ENCODE data around the gene CCDC187.

The CCDC187 gene

DNA sequence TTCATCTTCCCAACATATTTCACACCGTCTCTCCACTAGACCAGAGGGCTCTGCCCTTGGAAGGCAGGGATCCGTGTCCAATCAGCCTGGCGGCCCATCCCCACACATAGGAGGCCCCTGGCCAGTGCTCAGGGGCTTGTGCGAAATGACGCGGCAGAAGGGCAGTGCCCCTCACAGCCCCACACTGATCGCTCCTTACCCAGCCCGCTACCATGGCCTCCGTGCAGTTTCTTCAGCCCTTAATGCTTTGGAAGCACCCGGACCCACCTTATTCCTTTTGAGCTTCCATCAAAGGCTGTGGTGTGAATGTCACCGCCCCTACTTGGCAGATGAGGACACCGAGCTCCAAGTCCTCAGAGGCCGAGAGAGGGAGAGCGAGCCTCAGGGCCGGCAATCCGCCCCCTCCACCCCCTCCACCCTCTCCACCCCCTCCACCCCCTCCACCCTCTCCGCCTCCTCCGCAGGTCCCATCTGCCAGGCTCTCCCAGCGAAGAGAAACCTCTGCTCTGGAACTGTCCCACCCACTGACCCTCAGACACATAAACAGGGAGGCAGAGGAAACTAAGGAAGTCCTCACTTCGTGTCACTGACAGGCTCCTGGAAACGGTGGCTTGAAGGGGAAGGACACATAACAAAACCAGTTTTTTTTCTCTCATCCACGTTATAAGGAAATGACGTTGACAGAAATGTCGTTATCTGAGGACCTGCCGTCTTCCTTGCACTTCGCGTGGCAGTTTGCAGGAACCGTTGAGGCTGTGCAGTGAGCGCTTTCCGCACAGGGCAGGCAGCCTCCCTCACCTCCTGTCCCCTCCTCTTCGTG is 72.2 kb downstream of the CCDC187 start:
- DNase-seq (ENCODE audit: low read depth) = no peak
- H3K4me3 ChIP-seq (ENCODE audit: low read depth, low read length) = no peak overlapping the region
- TF ChIP-seq, protein P1, sequence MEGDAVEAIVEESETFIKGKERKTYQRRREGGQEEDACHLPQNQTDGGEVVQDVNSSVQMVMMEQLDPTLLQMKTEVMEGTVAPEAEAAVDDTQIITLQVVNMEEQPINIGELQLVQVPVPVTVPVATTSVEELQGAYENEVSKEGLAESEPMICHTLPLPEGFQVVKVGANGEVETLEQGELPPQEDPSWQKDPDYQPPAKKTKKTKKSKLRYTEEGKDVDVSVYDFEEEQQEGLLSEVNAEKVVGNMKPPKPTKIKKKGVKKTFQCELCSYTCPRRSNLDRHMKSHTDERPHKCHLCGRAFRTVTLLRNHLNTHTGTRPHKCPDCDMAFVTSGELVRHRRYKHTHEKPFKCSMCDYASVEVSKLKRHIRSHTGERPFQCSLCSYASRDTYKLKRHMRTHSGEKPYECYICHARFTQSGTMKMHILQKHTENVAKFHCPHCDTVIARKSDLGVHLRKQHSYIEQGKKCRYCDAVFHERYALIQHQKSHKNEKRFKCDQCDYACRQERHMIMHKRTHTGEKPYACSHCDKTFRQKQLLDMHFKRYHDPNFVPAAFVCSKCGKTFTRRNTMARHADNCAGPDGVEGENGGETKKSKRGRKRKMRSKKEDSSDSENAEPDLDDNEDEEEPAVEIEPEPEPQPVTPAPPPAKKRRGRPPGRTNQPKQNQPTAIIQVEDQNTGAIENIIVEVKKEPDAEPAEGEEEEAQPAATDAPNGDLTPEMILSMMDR (IDR thresholded peaks at IDR 0.05; ENCODE audit: insufficient read depth, low read depth, low read length, missing control alignments) = no peak

DNA sequence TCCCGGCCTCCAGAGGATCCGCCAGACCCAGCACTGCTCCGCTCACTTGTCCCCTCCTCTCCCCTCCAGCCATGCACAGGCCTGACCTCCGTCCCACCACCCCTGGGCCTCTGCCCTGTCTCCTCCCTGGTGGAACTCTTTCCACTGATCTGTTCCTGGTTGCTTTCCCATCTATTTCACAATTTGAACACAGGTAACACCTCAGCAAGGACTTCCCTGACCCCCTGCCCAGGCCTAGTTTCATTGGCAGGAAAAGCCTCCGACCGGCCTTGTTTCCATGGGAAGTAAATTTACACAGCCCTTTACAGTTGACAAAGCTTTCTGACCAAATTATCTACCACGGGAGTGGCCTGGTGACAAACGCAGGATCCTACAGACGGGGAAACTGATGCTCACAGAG is 73.1 kb downstream of the CCDC187 start:
- DNase-seq (ENCODE audit: low read depth) = no peak
- TF ChIP-seq, protein P1 (IDR thresholded peaks at IDR 0.05; ENCODE audit: insufficient read depth, low read depth, low read length, missing control alignments) = no peak
- H3K4me3 ChIP-seq (ENCODE audit: low read depth, low read length) = no peak overlapping the region

DNA sequence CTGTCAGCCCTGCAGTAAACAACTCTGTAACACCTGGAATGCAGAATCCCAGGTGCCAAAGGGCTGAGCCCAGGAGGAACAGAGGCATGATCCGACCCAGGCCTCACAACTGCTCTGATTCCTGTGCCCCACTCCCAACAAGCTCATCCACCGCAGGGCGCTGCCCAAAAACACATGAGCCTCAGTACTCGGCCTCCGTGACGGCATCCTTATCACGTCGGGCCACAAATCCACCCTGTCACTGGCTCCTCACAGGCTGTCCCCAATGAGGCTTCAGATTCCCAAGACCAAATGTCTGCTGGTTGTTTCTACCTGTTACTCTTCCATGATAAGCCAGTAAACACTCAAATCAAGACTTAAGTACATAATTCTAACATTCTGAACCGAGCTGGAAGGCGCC is 73.5 kb downstream of the CCDC187 start:
- DNase-seq (ENCODE audit: low read depth) = no peak
- TF ChIP-seq, protein P1 (IDR thresholded peaks at IDR 0.05; ENCODE audit: insufficient read depth, low read depth, low read length, missing control alignments) = no peak
- no peak overlapping the region for H3K4me3 ChIP-seq (ENCODE audit: low read depth, low read length)

DNA sequence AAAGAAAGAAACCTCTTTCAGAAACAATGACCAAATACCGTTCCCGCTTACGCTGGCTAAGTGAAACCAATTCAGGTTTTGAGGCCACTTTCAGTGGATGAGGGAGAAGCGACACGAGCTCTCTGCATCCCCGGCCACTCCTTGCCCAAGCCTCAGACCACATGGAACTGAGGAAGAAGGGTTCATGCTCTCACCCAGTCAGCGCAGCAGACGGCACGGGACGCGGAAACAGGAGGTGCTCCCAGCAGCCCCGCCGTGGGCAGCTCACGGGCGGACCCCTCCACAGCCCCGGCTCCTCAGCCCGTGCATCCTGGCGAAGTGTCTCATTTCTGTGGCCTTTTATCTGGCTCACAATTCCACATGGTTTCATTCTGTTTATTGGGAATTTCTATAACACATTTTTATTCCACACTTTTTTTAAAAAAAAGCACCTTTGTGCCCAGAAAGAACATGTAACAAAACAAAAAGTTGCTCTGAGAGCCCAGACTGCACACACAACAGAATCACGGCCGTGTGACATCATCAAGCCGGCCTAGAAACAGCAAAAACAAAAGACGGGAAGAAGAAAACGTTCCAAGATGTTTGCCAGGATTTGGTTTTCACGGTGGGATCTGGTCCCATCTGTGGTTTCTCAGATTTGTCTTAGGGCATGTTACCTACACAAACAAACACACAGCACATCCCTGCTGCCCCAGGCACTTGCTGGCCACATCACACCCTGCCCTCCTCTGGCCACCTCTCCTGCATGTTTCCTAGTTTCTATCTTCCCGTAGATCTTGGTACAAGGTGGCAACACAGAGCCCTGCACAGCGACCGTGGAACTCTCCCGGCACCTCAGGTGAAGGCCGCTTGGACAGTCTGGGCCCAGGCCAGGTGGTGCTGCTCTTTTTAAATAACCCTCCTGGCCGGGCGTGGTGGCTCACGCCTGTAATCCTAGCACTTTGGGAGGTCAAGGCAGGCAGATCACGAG is 74.5 kb downstream of the CCDC187 start:
- no peak for DNase-seq (ENCODE audit: low read depth)
- TF ChIP-seq, protein P1 (IDR thresholded peaks at IDR 0.05; ENCODE audit: insufficient read depth, low read depth, low read length, missing control alignments) = no peak
- H3K4me3 ChIP-seq (ENCODE audit: low read depth, low read length) = no peak overlapping the region

DNA sequence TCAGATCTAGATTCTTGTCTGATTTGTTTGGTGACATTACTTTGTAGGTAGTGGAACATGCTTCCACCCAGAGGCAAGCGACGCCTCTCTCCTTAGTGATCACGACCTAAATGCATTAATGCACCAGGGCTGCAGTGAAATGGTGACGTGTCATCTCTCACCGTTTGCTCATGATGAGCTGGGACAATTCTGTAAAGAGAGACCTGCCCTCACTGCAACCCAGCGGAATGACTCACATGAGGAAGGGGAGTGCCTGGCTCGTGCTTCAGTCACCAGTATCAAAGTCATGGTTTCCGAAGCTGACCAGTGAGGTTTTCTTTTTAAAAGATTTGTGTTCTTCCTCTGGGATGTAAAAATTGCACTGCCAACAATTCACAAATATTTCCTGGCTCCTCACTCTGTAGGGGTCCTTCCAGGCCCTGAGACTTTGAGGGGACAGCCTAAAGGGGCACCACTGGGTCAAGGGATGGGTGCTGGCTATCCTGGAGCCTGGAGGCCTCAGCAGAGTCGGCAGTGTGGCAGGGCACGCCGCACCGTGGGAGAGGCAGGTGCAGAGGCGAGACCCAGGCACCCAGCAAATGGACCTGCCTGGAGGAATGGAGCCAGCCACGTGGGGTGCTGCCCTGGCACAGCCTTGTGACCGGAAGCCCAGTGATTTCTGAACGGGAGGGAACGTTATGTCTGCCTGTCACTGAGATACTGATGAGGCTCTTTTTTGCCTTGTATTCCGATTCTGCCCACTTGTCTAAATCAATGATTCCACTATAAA is 75.6 kb downstream of the CCDC187 start:
- no peak for DNase-seq (ENCODE audit: low read depth)
- TF ChIP-seq, protein P1 (IDR thresholded peaks at IDR 0.05; ENCODE audit: insufficient read depth, low read depth, low read length, missing control alignments) = no peak
- H3K4me3 ChIP-seq (ENCODE audit: low read depth, low read length) = no peak overlapping the region

DNA sequence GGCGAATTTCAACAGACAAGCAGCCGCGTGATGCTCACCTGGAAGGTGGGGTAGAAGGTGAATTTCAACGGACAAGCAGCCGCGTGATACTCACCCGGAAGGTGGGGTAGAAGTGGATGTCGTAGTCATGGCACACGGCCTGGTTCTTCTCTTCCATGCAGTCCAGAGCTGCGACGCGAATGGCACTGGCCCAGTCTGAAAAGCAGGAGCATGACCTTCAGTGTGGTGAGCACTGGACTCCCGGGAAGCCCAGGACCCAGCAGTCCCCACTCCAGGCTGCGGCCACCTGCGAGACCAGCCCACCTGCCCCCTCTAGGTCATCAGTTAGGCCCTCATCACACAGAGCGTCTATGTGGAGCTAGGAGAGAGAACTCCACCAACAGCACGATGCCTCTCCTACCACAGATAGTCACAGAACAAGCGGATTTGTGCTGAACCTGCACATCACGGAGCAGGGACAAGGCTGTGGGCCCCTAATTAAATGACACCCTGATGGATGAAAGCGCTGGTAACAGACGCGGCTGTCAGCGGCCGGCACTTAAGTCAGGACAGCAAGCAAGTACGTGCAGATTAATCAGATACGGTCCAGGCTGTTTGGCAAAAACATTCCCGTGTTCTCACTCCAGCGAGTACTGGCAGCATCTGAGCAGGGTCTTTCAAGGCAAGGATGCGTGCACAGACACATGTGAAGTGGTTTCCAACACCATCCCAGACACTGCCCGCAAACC is 77.0 kb downstream of the CCDC187 start:
- TF ChIP-seq, protein P1 (IDR thresholded peaks at IDR 0.05; ENCODE audit: insufficient read depth, low read depth, low read length, missing control alignments) = no peak
- H3K4me3 ChIP-seq (ENCODE audit: low read depth, low read length) = no peak overlapping the region
- DNase-seq (ENCODE audit: low read depth) = no peak
